Fibroblast of skin of left quadriceps (primary cell): ENCODE results near the gene FBN3.
A peak's percentile ranks its signal among the peaks of the same experiment; 100 is the strongest.
"Not testable (repeated sequence)": the region's sequence is repeated elsewhere in the genome, so short reads cannot be mapped to it uniquely, and the experiment has no call there.

Source experiments
- DNase-seq, 2 experiments: peaks; one replicate each; pipeline ENCODE4 v3.0.0-alpha.2; 2013; ENCODE audit warnings: low read depth in 2 of 2

The FBN3 gene

DNA sequence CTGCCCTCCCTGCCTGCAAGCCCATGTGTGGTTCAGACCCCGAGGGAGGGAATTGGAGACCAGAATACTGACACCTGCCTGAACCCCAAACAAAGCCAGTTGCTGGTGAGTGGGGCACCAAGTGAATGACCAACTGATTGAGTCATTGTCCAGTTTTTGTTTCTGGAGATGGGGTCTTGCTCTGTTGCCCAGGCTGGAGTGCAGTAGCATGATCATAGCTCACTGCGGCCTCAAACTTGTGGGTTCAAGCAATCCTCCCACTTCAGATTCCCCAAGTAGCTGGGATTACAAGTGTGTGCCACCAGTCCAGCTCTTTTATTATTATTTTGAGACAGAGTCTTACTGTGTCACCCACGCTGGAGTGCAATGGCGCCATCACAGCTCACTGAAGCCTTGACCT, 92.9 kb downstream of the FBN3 start:
- DNase-seq: no peak

DNA sequence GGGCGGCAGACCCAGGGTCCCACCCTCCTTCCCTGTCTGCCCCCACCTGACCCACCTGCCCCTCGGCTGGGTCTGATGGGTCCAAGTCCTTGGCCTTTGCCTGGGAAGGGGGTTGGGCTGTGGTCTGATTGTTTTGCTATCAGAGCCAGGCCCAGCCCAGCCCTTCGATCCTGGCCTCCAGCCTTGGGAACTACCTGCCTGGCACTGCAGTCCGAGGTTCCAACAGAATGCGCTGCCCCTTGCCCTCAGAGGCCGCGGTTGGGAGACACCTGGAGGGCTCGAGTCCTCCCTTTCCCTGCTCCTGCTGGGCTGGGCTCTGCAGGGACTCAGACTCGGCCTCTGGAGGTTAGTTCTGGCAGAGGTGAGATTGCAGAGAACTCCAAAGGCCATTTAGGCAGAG, 95.2 kb downstream of the FBN3 start:
- no peak for DNase-seq

DNA sequence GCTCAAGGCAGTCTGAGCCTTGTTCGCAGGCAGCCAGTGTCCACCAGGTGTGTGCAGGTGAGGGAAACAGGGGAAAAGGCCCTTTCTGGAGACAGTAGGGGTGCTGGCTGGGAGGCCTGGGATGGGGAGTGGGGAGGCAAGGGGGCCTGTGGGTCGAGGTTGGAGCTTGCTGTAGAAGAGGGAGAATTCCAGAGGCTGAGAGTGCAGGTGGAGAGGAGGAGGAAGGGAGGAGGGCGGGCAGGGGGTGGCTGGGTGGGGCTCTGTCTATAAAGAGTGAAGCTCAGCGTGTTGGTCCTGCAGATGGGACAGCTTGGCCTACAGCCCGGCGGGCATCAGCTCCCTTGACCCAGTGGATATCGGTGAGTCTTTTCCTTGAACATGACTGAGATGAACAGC, 96.9 kb downstream of the FBN3 start, which contains the start of gene CCL25:
CCL25 (plus strand) TSS at position 297 of the 396 bp plus-strand sequence. CDS start 290 bp downstream, outside the sequence.
- DNase-seq: no peak

DNA sequence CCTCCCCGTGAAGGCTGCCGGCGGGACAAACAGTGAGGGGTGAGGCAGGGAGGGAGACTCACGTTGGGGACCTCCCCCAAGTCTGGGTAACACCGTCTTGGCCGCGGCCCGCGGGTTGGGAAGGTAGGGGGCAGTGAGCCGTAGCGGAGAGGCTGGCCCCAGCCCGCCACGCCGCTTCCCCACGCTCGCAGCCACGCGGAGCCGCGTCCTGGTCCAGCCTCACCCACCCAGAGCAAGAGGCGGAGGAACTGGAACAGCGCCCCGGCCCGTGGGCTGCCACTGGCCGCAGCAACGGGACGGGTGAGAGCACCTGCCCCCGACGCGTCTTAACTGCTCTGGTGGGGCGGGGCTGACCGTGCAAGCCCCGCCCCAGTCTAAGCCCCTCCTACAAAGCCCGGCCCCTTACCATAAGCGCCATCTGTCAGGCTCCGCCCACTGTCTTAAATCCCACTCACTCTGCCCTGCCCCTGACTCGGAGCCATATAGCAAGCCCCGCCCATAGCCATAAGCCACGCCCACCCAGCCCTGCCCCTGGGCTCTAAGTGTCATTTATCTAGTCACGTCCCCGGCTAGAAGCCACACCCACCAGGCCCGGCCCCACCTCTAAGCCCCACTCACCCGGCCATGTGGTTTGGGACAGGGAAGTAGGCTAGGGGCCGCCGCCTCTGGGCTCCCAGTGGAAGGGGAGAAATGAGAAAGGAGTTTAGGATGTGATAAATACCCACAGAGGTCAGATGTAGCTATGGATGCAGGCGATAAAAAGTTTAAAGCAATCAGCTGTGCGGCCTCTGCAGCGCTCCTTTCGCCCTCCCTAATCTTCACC, 98.9 kb downstream of the FBN3 start:
- peak; percentile 28 to 31 for DNase-seq

DNA sequence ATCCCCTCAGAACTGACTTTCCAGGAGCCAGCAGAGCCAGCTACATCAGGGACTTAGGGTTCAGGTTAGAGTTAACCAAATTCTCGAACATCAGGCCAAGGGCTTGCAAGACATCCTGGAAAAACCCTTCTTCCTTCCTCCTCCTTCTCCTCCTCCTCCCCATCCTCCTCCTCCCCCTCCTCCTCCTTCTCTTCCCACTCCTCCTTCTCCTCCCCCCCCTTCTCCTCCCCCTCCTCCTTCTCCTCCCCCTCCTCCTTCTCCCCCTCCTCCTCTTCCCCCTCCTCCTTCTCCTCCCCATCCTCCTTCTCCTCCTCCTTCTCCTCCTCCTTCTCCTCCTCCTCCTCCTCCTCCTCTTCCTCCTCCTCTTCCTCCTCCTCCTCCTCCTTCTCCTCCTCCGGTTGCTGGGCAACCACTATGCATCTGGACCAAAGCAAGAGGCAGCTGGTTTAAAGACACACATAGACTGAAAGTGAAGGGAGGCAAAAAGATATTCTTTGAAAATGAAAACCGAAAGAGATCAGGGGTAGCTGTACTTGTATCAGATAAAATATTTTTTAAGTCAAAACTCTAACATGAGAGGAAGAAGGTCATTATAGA, 102.7 kb downstream of the FBN3 start:
- DNase-seq: no peak

DNA sequence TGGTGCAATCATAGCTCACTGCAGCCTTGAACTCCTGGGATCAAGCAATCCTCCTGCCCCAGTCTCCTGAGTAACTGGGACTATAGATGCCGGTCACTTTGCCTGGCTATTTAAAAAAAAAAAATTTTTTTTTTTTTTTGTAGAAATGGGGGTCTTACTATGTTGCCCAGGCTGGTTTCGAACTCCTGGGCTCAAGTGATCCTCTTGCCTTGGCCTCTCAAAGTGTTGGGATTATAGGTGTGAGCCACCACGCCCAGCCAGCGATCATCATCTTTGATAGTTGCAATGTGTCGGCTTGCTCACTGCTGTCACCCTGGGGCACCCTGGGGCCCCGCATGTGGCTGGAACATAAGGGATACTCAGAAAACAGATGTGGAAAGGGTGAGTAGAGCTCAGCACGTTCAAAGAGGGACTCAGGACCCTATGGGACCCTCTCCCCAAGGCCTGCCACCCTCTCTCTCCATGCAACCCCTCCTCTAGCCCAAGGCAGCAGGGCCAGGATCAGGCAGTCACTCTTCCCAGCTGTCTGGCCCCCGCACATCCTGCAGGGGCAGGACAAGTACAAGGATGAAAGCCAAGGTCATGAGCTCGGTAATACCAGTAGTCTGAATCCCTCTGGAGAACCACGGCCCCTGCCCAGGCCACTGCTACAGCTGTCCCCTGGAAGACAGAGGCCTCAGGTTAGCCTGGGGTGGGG, 103.4 kb downstream of the FBN3 start:
- DNase-seq: no peak

DNA sequence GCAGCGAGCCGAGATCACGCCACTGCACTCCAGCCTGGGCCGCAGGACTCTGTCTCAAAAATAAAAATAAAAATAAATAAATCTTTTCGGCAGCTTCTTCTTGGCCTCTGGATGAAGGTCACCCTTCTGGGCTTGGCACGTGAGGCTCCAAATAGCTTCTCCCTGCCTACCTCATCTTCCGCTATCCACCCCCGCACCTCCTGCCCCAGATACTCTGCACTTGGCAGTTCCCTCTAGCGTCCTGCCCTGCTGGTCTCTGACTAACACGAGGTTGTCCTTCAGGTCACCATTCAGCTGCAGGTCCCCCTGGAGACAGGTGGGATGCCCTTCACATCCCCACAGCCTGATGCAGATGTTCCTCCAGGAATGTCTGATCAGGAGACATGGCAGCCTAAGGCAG, 105.4 kb downstream of the FBN3 start:
- DNase-seq: no peak

DNA sequence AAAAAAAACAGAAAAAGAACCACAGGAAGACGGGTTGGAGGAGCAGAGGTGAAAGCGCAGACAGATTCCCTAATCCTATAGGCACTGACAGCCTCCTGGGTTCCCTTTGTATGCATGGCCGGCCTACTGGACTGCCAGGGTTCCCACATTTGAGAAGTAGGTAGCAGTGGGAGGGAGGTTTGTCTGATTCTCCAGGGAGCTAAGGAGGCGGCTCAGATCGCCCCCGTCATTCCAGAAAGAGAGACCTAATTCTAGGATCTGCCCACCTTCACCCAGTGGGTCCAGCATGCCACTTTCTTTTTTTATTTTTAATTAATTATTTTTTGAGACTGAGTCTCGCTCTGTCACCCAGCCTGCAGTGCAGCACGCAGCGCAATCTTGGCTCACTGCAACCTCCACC, 106.5 kb downstream of the FBN3 start:
- no peak for DNase-seq

DNA sequence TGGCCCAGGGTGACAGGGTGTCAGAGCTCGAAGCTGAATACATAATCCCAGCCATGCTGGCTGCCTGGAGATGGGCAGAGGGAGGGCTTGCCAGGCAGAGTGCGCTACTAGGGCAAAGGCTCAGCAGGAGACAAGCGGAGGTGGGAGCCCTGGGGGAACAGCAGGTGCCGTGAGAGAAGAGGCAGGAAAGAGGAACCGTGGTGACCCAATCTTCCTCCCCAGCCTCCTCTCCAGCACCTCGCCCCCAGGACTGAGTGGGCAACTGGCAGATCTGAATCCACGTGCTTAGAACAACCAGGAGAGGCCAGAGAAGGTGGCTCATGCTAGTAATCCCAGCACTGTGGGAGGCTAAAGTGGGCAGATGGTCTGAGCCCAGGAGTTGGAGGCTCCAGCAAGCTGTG, 107.9 kb downstream of the FBN3 start:
- DNase-seq: no peak

DNA sequence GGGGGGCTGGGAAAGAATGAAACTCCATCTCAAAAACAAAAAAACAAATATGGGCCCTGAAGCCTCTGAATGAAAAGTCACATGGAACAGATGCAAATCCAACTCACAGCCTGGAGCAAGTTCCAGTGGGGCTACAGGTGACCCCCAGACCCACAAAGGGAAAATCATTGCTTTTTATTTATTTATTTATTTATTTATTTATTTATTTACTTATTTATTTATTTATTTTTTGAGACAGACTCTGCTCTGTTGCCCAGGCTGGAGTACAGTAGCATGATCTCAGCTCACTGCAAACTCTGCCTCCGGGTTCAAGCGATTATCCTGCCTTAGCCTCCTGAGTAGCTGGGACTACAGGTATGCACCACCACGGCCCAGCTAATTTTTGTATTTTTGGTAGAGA, 110.2 kb downstream of the FBN3 start:
- no peak for DNase-seq

DNA sequence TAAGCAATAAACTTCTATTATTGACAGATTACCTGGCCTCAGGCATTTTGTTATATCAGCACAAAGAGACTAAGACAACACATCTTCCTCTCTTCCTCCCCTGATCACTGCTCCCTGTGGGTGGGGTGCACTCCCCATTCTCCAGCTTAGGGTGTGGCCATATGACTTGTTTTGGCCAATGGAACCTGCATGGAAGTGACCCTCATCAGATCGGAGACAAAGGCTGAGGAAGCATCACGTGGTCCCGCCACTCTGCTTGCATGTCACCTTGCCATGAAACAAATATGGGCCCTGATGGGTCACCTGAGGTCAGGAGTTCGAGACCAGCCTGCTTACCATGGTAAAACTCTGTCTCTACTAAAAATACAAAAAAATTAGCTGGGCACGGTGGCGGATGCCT, 110.6 kb downstream of the FBN3 start:
- no peak for DNase-seq

DNA sequence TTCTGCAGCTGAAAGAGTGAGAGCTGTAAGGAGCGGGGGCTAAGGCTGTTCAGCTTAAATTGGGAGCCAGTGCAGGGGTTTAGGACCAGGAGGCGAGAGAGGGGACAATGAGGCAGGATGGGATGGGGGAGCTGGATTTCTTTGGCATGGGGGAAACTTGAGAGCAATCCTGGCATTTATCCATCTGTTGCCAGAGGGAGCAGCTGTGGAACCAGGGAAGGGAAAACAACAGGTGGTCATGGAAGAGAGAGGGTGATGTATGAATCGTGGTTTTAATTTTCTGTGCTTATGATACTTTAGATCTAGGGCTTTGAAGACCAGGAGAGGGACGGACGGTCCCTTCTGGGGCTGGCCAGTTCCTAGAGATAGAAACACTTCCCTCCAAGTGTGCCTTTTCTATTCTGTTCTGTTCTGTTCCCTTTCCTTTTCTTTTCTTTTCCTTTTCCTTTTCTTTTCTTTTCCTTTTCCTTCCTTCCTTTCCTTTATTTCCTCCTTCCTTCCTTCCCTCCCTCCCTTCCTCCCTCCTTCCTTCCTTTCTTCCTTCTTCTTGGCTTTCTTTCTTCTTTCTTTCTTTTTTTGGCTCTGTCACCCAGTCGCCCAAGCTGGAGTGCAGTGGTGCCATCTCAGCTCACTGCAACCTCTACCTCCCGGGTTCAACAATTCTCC, 112.8 kb downstream of the FBN3 start:
- DNase-seq: no peak

DNA sequence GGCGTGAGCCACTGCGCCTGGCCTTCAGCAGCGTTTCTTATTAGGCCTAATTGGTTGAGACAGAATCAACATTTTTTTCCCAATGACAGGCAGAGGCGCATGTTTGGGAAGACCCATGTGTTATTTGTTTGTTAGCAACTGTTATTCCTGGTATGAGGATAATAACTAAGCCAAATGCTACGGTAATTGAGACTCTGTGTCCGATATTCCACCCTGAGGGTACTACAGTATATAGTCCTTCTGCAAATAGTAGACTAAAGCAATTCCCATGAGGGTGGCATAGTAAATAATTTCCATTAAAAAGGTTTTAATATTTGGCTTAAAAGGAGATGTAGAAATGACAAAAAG, 115.2 kb downstream of the FBN3 start:
- no peak for DNase-seq

DNA sequence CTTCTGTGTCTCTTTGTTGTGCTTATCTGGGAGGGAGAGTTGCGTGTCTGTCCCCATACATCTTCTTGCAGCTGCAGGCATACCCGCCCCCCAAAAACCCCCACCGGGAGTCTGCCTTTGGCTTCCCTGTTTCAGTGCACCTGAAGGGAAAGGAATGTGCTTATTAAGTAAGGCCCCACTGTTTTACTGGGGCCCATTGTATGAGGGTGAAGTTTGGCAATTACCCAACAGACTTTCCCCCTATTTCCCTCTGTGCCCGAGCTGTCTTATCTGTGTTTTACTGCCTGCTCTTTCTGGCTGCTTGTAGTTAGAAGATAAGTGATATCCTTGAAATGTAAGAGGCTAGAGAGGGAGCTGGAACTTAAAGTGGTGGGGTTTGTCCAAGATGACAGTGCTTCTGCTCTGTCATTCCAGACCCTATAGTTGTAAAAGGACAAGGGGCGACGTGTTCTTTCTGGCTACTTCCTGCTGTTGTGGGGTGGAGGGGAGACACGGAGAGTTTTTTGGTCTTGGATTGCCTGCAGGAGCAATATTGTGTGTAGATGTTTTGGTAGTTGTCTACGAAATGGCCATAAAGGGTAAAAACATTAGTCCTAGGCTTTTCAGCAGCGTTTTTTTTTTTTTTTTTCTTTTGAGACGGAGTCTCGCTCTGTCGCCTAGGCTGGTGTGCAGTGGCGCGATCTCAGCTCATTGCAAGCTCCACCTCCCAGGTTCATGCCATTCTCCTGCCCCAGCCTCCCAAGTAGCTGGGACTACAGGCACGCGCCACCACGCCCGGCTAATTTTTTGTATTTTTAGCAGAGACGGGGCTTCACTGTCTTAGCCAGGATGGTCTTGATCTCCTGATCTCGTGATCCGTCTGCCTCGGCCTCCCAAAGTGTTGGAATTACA, 115.9 kb downstream of the FBN3 start:
- DNase-seq: not testable (repeated sequence)

DNA sequence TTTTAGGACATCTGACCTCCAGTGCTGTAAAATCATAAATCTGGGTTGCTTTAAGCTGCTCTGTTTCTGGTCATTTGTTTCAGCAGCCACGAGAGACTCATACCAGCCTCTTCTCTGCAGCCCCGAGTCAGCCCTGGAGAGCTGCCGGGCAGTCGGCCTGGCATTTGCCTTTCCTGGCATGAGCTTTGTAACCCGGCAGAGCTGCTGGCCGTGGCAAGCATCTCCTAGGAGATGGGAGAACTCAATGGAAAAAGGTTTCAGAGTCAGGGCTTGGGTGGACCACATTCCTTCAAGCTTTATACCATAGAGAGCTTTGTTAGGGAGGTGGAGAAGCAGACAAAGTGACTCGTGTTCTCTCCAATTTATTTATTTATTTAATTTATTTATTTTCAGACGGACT, 118.4 kb downstream of the FBN3 start:
- no peak for DNase-seq

DNA sequence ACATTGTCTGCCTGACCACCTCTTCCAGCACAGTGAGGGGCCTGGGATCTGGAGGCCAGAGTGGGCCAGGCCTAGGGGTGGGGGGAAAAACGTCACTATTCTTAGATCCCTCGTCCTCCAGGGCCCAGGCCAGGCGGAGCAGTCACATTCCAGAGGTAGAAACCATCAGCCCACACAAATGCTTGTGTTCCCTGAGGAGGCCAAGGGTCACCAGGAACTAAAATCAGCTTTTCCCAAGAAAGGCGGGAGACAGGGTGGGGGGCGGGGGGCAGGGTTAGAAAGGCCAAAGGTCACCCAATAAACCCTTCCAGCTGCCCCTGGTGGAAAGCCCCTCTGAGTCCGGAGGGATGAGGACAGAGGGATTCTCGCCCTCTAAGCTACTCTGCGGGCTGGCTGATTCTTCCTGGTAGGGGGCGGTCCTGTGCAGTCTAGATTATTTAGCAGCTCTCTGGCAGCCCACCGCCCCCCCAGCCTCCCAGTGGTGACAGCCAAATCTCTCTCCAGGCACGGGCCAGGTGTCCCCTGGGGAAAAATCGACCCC, 120.4 kb downstream of the FBN3 start:
- DNase-seq: no peak

DNA sequence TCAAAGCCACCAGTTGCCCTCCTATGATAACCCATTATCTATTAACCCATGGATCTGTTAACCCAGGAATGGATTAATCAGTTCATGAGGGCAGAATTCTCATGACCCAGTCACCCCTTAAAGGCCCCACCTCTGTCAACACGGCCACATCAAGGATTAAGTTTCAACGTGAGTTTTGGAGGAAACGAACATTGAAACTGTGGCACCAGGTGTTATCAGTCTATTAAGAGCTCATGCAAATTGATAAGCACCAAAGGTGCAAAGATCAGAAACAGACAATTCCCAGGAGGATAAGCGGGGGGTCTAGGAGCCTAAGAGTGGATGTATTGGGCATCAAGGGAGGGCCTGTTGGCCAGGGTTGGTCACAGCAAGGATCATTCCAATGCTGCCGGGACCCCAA, 124.1 kb downstream of the FBN3 start:
- DNase-seq: no peak

DNA sequence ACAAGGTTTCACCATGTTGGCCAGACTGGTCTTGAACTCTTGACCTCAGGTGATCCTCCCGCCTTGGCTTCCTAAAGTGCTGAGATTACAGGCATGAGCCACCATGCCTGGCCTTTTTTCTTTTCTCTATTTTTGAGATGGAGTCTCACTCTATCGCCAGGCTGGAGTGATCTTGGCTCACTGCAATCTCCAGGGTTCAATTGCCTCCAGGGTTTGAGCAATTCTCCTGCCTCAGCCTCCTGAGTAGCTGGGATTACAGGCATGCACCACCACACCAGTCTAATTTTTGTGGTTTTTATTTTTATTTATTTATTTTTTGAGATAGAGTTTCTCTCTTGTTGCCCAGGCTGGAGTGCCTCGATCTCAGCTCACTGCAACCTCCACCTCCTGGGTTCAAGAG, 125.1 kb downstream of the FBN3 start:
- DNase-seq: not testable (repeated sequence)

DNA sequence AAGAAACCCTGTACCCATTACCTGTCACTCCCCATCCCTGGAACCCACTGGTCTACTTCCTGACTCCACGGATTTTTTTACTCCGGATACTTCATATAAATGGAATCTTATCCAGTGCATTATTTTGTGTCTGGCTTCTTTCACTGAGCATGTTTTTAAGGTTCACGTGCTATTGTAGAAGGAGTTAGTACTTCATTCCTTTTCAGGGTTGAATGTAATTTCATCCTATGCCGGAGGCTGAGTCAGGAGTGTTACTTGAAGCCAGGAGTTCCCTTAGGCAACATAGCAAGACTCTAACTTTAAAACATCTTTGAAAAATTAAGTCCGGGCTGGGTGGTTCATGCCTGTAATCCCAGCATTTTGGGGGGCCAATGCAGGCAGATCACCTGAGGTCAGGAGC, 126.0 kb downstream of the FBN3 start:
- no peak for DNase-seq

DNA sequence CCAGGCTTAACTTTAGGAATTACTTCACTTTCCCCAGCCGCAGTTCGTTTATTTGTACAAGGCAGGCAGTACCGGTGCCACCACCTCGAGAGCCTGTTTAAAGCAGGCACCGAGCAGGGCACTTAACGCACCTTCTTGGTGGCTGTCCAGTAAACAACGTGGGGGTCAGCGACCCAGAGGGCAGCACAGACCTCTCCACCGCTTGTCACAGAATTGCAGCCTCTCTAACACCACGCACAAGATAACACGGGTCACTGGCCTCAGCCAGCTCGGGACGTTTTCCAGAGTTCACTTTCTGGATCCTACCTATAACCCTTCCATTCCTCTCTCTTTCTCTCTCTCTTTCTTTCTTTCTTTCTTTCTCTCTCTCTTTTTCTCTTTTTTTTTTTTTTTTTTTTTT, 127.1 kb downstream of the FBN3 start:
- DNase-seq: no peak

DNA sequence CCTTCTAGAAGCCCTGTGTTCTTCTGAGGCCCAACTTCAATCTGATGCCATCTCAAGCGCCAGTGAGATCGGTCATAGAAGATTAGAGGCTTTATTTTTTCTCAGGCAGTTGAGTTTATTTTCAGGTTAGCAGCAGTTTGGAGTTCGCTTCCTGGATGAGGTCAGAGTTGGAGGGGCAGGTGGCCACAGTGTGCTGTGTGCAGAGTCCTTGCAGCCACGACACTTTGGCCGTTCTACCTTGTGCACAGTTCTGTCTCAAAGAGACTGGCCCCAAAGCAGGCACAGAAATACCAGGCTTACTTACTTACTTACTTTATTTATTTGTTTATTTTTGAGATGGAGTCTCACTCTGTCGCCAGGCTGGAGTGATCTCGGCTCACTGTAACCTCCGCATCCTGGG, 128.0 kb downstream of the FBN3 start:
- no peak for DNase-seq
